Measurements from ENCODE around the gene PRR35. TPM values are rescaled to one million over a fixed set of nuclear protein-coding genes. Genes with fewer than 3 reads are reported as not detected.
"Not testable (repeated sequence)": the region's sequence is repeated elsewhere in the genome, so short reads cannot be mapped to it uniquely, and the experiment has no call there.

The PRR35 gene
- total RNA-seq, 2 experiments from 2014 or later = not detected

- no peaks in the 10 kb centered on the region for H3K36me3 Mint-ChIP-seq (ENCODE audit: low read depth)
- no peak for TF ChIP-seq CTCF (IDR thresholded peaks at IDR 0.05)
- ChIA-PET CTCF (interaction anchor here (1.5 kb wide), 1 partner anchor 13 kb away, joined by 4 read pairs; no protein-coding TSS in a partner anchor), POLR2A (no interaction called here)
- H3K4me1 Mint-ChIP-seq (ENCODE audit: low read depth) = peaks cover 16% of the 10 kb centered on the region
- H3K9me3 Mint-ChIP-seq = no peaks in the 10 kb centered on the region
- H3K27ac Mint-ChIP-seq = peak overlapping the region; percentile 20
- intact Hi-C loops (cut with micrococcal nuclease) = no loop called here
- no peak for ATAC-seq
- DNase-seq = no peak
- no peaks in the 10 kb centered on the region for H3K27me3 Mint-ChIP-seq
- H3K4me3 Mint-ChIP-seq = no peak overlapping the region
Observed at GRCh38 chr16:595942-596735, 35.9 kb downstream of the PRR35 start.

GRCh38 chr16:596736-597060 lies 36.5 kb downstream of the PRR35 start:
- DNase-seq = no peak
- H3K36me3 Mint-ChIP-seq (ENCODE audit: low read depth) = no peaks in the 10 kb centered on the region
- CTCF ChIA-PET = interaction anchor here (1.5 kb wide), 1 partner anchor 13 kb away, joined by 4 read pairs; no protein-coding TSS in a partner anchor
- peak overlapping the region; percentile 2 for H3K27ac Mint-ChIP-seq
- H3K4me3 Mint-ChIP-seq = no peak overlapping the region
- POLR2A ChIA-PET = no interaction called here
- no peak for ATAC-seq
- no peaks in the 10 kb centered on the region for H3K27me3 Mint-ChIP-seq
- intact Hi-C loops (cut with micrococcal nuclease) = no loop called here
- no peaks in the 10 kb centered on the region for H3K9me3 Mint-ChIP-seq
- no peak for TF ChIP-seq CTCF (IDR thresholded peaks at IDR 0.05)
- peaks cover 14% of the 10 kb centered on the region for H3K4me1 Mint-ChIP-seq (ENCODE audit: low read depth)

- ATAC-seq; H3K9me3 Mint-ChIP-seq; H3K27me3 Mint-ChIP-seq; intact Hi-C loops (cut with micrococcal nuclease); H3K36me3 Mint-ChIP-seq (ENCODE audit: low read depth); H3K4me3 Mint-ChIP-seq; POLR2A ChIA-PET; DNase-seq; H3K27ac Mint-ChIP-seq: not testable (repeated sequence)
- CTCF ChIA-PET = interaction anchor here (1.4 kb wide), 1 partner anchor 18 kb away, joined by 4 read pairs; no protein-coding TSS in a partner anchor
- peaks cover 12% of the 10 kb centered on the region for H3K4me1 Mint-ChIP-seq (ENCODE audit: low read depth)
Observed at GRCh38 chr16:597655-598054, 37.5 kb downstream of the PRR35 start.

- peaks cover 12% of the 10 kb centered on the region for H3K4me1 Mint-ChIP-seq (ENCODE audit: low read depth)
- no peaks in the 10 kb centered on the region for H3K27me3 Mint-ChIP-seq
- no peaks in the 10 kb centered on the region for H3K9me3 Mint-ChIP-seq
- H3K36me3 Mint-ChIP-seq (ENCODE audit: low read depth) = no peaks in the 10 kb centered on the region
- intact Hi-C loops (cut with micrococcal nuclease) = no loop called here
- ChIA-PET POLR2A (no interaction called here), CTCF (interaction anchor here (1.9 kb wide), 1 partner anchor 10 kb away, joined by 9 read pairs; no protein-coding TSS in a partner anchor)
- DNase-seq (no peak), ATAC-seq (no peak)
- no peak overlapping the region for H3K27ac Mint-ChIP-seq
- TF ChIP-seq CTCF (IDR thresholded peaks at IDR 0.05) = no peak
- no peak overlapping the region for H3K4me3 Mint-ChIP-seq
Observed at GRCh38 chr16:598823-599739, 38.9 kb downstream of the PRR35 start.

GRCh38 chr16:600781-601180 lies 40.6 kb downstream of the PRR35 start:
- CTCF ChIA-PET = interaction anchor here (0.9 to 1.9 kb wide), 3 partner anchors 9 to 82 kb away, joined by 3 to 9 read pairs (median 3); no protein-coding TSS in a partner anchor
- no peak overlapping the region for H3K27ac Mint-ChIP-seq
- ATAC-seq = peak; percentile 51

More at GRCh38 chr16:600781-601180, 40.6 kb downstream of the PRR35 start:
- H3K9me3 Mint-ChIP-seq = no peaks in the 10 kb centered on the region
- H3K4me3 Mint-ChIP-seq = no peak overlapping the region
- peaks cover 12% of the 10 kb centered on the region for H3K4me1 Mint-ChIP-seq (ENCODE audit: low read depth)
- intact Hi-C loops (cut with micrococcal nuclease) = no loop called here
- peaks cover 3% of the 10 kb centered on the region for H3K36me3 Mint-ChIP-seq (ENCODE audit: low read depth)
- TF ChIP-seq CTCF (IDR thresholded peaks at IDR 0.05) = no peak
- no peak for DNase-seq
- POLR2A ChIA-PET = interaction anchor here (1.1 kb wide), 1 partner anchor 12 kb away, joined by 4 read pairs; no protein-coding TSS in a partner anchor
- no peaks in the 10 kb centered on the region for H3K27me3 Mint-ChIP-seq

Measured in activated CD8-positive, alpha-beta T cell treated with anti-CD3 and anti-CD28 coated beads for 36 hours (primary cell).